CD14-positive monocyte (primary cell): ENCODE data around the gene CABYR. TPM values are rescaled to one million over a fixed set of nuclear protein-coding genes. Genes with fewer than 3 reads are reported as not detected.

Experiments used
- DNase-seq, 3 donors: peaks; one replicate each; pipeline ENCODE4 v3.0.0-alpha.2; 2011 to 2022
- H2AFZ ChIP-seq: 2 replicates; pipeline ENCODE4 v1.6.0; 2012; ENCODE audit warnings: mild to moderate bottlenecking, low read depth, low read length, inconsistent platforms; ENCODE audit not compliant: insufficient read depth, poor library complexity, severe bottlenecking
- H3K27ac ChIP-seq, 2 donors: 1 replicate in 1 of 2; 2 replicates in 1 of 2; pipeline ENCODE4 v1.5.1; 2012 to 2013; ENCODE audit warnings: low read length in 2 of 2, control low read depth in 1 of 2, inconsistent platforms in 1 of 2, low read depth in 1 of 2, mild to moderate bottlenecking in 1 of 2
- H3K27me3 ChIP-seq, 2 donors: one replicate each; pipeline versions ENCODE4 v1.6.0 to v1.6.1; 2011 to 2013; ENCODE audit warnings: low read length in 2 of 2; ENCODE audit not compliant: control insufficient read depth in 2 of 2, insufficient read depth in 2 of 2
- H3K36me3 ChIP-seq, 2 donors: replicated peaks in 1 of 2; 1 replicate in 1 of 2; 2 replicates in 1 of 2; pipeline versions ENCODE4 v1.5.1 to v1.6.1; 2012 to 2013; ENCODE audit warnings: low read length in 2 of 2, control low read depth in 1 of 2, inconsistent platforms in 1 of 2, mild to moderate bottlenecking in 1 of 2; ENCODE audit not compliant: insufficient read depth in 2 of 2, control insufficient read depth in 1 of 2
- H3K4me1 ChIP-seq, 2 donors: 1 replicate in 1 of 2; 2 replicates in 1 of 2; pipeline versions ENCODE4 v1.5.1 to v1.6.1; 2012 to 2013; ENCODE audit warnings: low read length in 2 of 2, control low read depth in 1 of 2, inconsistent platforms in 1 of 2, mild to moderate bottlenecking in 1 of 2, moderate library complexity in 1 of 2; ENCODE audit not compliant: insufficient read depth in 2 of 2, control insufficient read depth in 1 of 2
- H3K4me2 ChIP-seq: replicated peaks from 2 replicates; pipeline ENCODE3; 2012; ENCODE audit warnings: low read length, moderate library complexity, mild to moderate bottlenecking; ENCODE audit not compliant: poor library complexity, severe bottlenecking; ENCODE audit errors: extremely low read depth
- H3K4me3 ChIP-seq, 3 experiments: fragments of 200-600 bp in 1 of 3; sonication (generic) in 1 of 3; replicated peaks in 1 of 3; 1 replicate in 2 of 3; 2 replicates in 1 of 3; pipeline ENCODE4 v1.5.1; 2011 to 2013; ENCODE audit warnings: low read length in 3 of 3, mild to moderate bottlenecking in 3 of 3, control low read depth in 2 of 3, low read depth in 2 of 3, inconsistent platforms in 1 of 3, moderate library complexity in 1 of 3
- H3K79me2 ChIP-seq: 2 replicates; pipeline ENCODE4 v1.6.0; 2012; ENCODE audit warnings: mild to moderate bottlenecking, control low read depth, inconsistent platforms, low read length, moderate library complexity; ENCODE audit not compliant: insufficient read depth
- H3K9ac ChIP-seq: 2 replicates; pipeline ENCODE4 v1.6.0; 2017; ENCODE audit warnings: low read length, mild to moderate bottlenecking; ENCODE audit not compliant: insufficient read depth, poor library complexity, severe bottlenecking
- H3K9me3 ChIP-seq, 2 donors: replicated peaks in 1 of 2; 1 replicate in 1 of 2; 2 replicates in 1 of 2; pipeline versions ENCODE4 v1.5.1 to v1.6.1; 2012 to 2013; ENCODE audit warnings: low read length in 2 of 2, control low read depth in 1 of 2; ENCODE audit not compliant: control insufficient read depth in 1 of 2, insufficient read depth in 1 of 2
- H4K20me1 ChIP-seq: 2 replicates; pipeline ENCODE4 v1.6.0; 2012; ENCODE audit warnings: mild to moderate bottlenecking, low read length, control low read depth, moderate library complexity; ENCODE audit not compliant: insufficient read depth
- H3K27ac Mint-ChIP-seq, 7 donors: one replicate each; pipeline ENCODE4 v1.8.0; 2020; ENCODE audit warnings: mild to moderate bottlenecking in 7 of 7, mixed read lengths in 7 of 7, moderate library complexity in 6 of 7, inconsistent platforms in 2 of 7
- H3K27me3 Mint-ChIP-seq, 3 donors: one replicate each; pipeline ENCODE4 v1.8.0; 2021 to 2022; ENCODE audit warnings: low read depth in 3 of 3, mild to moderate bottlenecking in 3 of 3, mixed read lengths in 3 of 3, moderate library complexity in 3 of 3, inconsistent platforms in 1 of 3
- H3K36me3 Mint-ChIP-seq, 2 donors: one replicate each; pipeline ENCODE4 v1.8.0; 2020; ENCODE audit warnings: mixed read lengths in 2 of 2, inconsistent platforms in 1 of 2, mild to moderate bottlenecking in 1 of 2
- H3K4me1 Mint-ChIP-seq: one replicate; pipeline ENCODE4 v1.8.0; 2020; ENCODE audit warnings: mild to moderate bottlenecking, mixed read lengths
- H3K4me3 Mint-ChIP-seq, 2 donors: one replicate each; pipeline ENCODE4 v1.8.0; 2020; ENCODE audit warnings: mild to moderate bottlenecking in 2 of 2, mixed read lengths in 2 of 2, moderate library complexity in 1 of 2
- H3K9me3 Mint-ChIP-seq, 7 donors: one replicate each; pipeline ENCODE4 v1.8.0; 2020 to 2022; ENCODE audit warnings: mixed read lengths in 7 of 7, mild to moderate bottlenecking in 6 of 7, moderate library complexity in 6 of 7, inconsistent platforms in 2 of 7
- CTCF ChIP-seq: fragments of 200-600 bp; IDR thresholded peaks from one replicate; pipeline ENCODE4 v1.8.0; 2022; ENCODE audit warnings: antibody characterized with exemption, mild to moderate bottlenecking
- WGBS: methylation state at CpG from one replicate; pipeline ENCODE4 v1.1.5; 2013; ENCODE audit warnings: missing lambda C conversion rate; ENCODE audit not compliant: insufficient coverage; 5-methylcytosine and 5-hydroxymethylcytosine counted together
- intact Hi-C, 2 donors: fragments of 100-400 bp; cut with micrococcal nuclease; formaldehyde crosslinking; loops; one replicate each; pipeline versions ENCODE4 v1.15.0 to v1.15.1; 2023
- polyA plus RNA-seq, 3 donors: library from polyadenylated mRNA; depleted of rRNA in 1 of 3; unstranded in 2 of 3; stranded (reverse) in 1 of 3; fragments of 300-500 nt in 2 of 3; fragments of >200 nt in 1 of 3; fragmentation: Illumina TruSeq in 2 of 3; gene quantifications; 1 replicate in 2 of 3; 2 replicates in 1 of 3; pipeline ENCODE4 v1.2.3, GENCODE V29; 2012 to 2021

Gene CABYR
- polyA plus RNA-seq, 3 donors = 0.07 TPM; not detected in 2

GRCh38 chr18:24188120-24188519 is 49.3 kb downstream of the CABYR start:
- no peaks in the 10 kb centered on the region for H4K20me1 ChIP-seq
- no peaks in the 10 kb centered on the region for H3K27me3 Mint-ChIP-seq
- H3K4me1 Mint-ChIP-seq = peaks cover 16% of the 10 kb centered on the region
- H3K9me3 Mint-ChIP-seq = no peaks in the 10 kb centered on the region
- DNase-seq = no peak
- no peak overlapping the region for H2AFZ ChIP-seq
- no peaks in the 10 kb centered on the region for H3K79me2 ChIP-seq
- no peak overlapping the region for H3K4me3 Mint-ChIP-seq
- H3K36me3 Mint-ChIP-seq = peaks cover 14 to 23% of the 10 kb centered on the region in 2 donors
- H3K4me2 ChIP-seq = no peak overlapping the region
- no peak overlapping the region for H3K27ac Mint-ChIP-seq
- no peak for TF ChIP-seq CTCF
- H3K4me1 ChIP-seq = peaks cover 6 to 13% of the 10 kb centered on the region in 2 donors
- H3K27ac ChIP-seq = no peak overlapping the region
- no peak overlapping the region for H3K9ac ChIP-seq
- peaks cover 0 to 5% of the 10 kb centered on the region in 2 donors for H3K36me3 ChIP-seq
- H3K27me3 ChIP-seq = no peaks in the 10 kb centered on the region
- no peak overlapping the region for H3K4me3 ChIP-seq
- intact Hi-C loops = no loop called here
- WGBS = 93% methylated on average over 3 of the region's 5 CpGs
- no peaks in the 10 kb centered on the region for H3K9me3 ChIP-seq

GRCh38 chr18:24189007-24189528 is 50.2 kb downstream of the CABYR start:
- Histone ChIP-seq H3K4me3 (no peak overlapping the region), H3K9me3 (no peaks in the 10 kb centered on the region), H3K4me2 (no peak overlapping the region), H3K4me1 (peaks cover 6 to 13% of the 10 kb centered on the region in 2 donors), H3K27ac (no peak overlapping the region), H3K79me2 (no peaks in the 10 kb centered on the region), H3K9ac (no peak overlapping the region), H4K20me1 (no peaks in the 10 kb centered on the region), H3K27me3 (no peaks in the 10 kb centered on the region), H2AFZ (no peak overlapping the region), H3K36me3 (peaks cover 0 to 5% of the 10 kb centered on the region in 2 donors)
- DNase-seq = no peak
- Mint-ChIP-seq H3K36me3 (peaks cover 13 to 20% of the 10 kb centered on the region in 2 donors), H3K9me3 (no peaks in the 10 kb centered on the region), H3K4me1 (peaks cover 16% of the 10 kb centered on the region), H3K4me3 (no peak overlapping the region), H3K27ac (no peak overlapping the region), H3K27me3 (no peaks in the 10 kb centered on the region)
- 88% methylated on average over 6 of the region's 6 CpGs for WGBS
- TF ChIP-seq CTCF = no peak
- intact Hi-C loops = no loop called here
